ES-I3 (cell line): Measurements from ENCODE around the gene CDH13.

Source experiments
- H3K36me3 ChIP-seq: 2 replicates; pipeline ENCODE4 v1.6.1; 2013; ENCODE audit warnings: mild to moderate bottlenecking, low read length, control low read depth, moderate library complexity; ENCODE audit not compliant: insufficient read depth
- H3K4me1 ChIP-seq: 2 replicates; pipeline ENCODE4 v1.6.1; 2013; ENCODE audit warnings: mild to moderate bottlenecking, control low read depth, low read length; ENCODE audit not compliant: insufficient read depth
- H3K9ac ChIP-seq: 2 replicates; pipeline ENCODE4 v1.6.1; 2013; ENCODE audit warnings: low read depth, mild to moderate bottlenecking, low read length, moderate library complexity
- H3K9me3 ChIP-seq: 2 replicates; pipeline ENCODE4 v1.6.1; 2013; ENCODE audit warnings: mild to moderate bottlenecking, low read length, moderate library complexity; ENCODE audit not compliant: control insufficient read depth, insufficient read depth

The CDH13 gene

GRCh38 chr16:82633964-82634600 lies 7.3 kb downstream of the CDH13 start:
- no peaks in the 10 kb centered on the region for H3K36me3 ChIP-seq
- H3K9me3 ChIP-seq = no peaks in the 10 kb centered on the region
- no peak overlapping the region for H3K9ac ChIP-seq
- H3K4me1 ChIP-seq = peaks cover 35% of the 10 kb centered on the region

GRCh38 chr16:82634955-82635610 lies 8.3 kb downstream of the CDH13 start:
- H3K9ac ChIP-seq = no peak overlapping the region
- H3K4me1 ChIP-seq = peaks cover 34% of the 10 kb centered on the region
- H3K9me3 ChIP-seq = no peaks in the 10 kb centered on the region
- no peaks in the 10 kb centered on the region for H3K36me3 ChIP-seq

GRCh38 chr16:82636485-82636884 lies 9.7 kb downstream of the CDH13 start:
- Histone ChIP-seq H3K9ac (no peak overlapping the region), H3K9me3 (no peaks in the 10 kb centered on the region), H3K36me3 (no peaks in the 10 kb centered on the region), H3K4me1 (peaks cover 33% of the 10 kb centered on the region; the same call in 1 of the 2 replicates)

- Histone ChIP-seq H3K36me3 (no peaks in the 10 kb centered on the region), H3K9me3 (no peaks in the 10 kb centered on the region), H3K4me1 (peaks cover 34% of the 10 kb centered on the region; the same call in 1 of the 2 replicates), H3K9ac (no peak overlapping the region)
Measured at GRCh38 chr16:82636958-82637357, 10.2 kb downstream of the CDH13 start.

- H3K9me3 ChIP-seq = no peaks in the 10 kb centered on the region
- peaks cover 42% of the 10 kb centered on the region for H3K4me1 ChIP-seq
- no peaks in the 10 kb centered on the region for H3K36me3 ChIP-seq
- no peak overlapping the region for H3K9ac ChIP-seq
Measured at GRCh38 chr16:82638095-82638798, 11.5 kb downstream of the CDH13 start.

GRCh38 chr16:82639263-82639662 lies 12.5 kb downstream of the CDH13 start:
- Histone ChIP-seq H3K36me3 (no peaks in the 10 kb centered on the region), H3K9me3 (no peaks in the 10 kb centered on the region), H3K9ac (no peak overlapping the region), H3K4me1 (peaks cover 45% of the 10 kb centered on the region)

GRCh38 chr16:82639666-82640336 lies 13.0 kb downstream of the CDH13 start:
- Histone ChIP-seq H3K9me3 (no peaks in the 10 kb centered on the region), H3K36me3 (no peaks in the 10 kb centered on the region), H3K9ac (no peak overlapping the region), H3K4me1 (peaks cover 50% of the 10 kb centered on the region)

- no peaks in the 10 kb centered on the region for H3K36me3 ChIP-seq
- H3K9ac ChIP-seq = no peak overlapping the region
- H3K4me1 ChIP-seq = peaks cover 58% of the 10 kb centered on the region
- H3K9me3 ChIP-seq = no peaks in the 10 kb centered on the region
Measured at GRCh38 chr16:82641336-82641984, 14.7 kb downstream of the CDH13 start.

GRCh38 chr16:82643136-82643535 lies 16.4 kb downstream of the CDH13 start:
- peaks cover 58% of the 10 kb centered on the region for H3K4me1 ChIP-seq

GRCh38 chr16:82643936-82644630 lies 17.3 kb downstream of the CDH13 start:
- Histone ChIP-seq H3K9me3 (no peaks in the 10 kb centered on the region), H3K9ac (peak overlapping the region; percentile 12; the same call in 1 of the 2 replicates), H3K4me1 (peaks cover 53% of the 10 kb centered on the region), H3K36me3 (no peaks in the 10 kb centered on the region)

More at GRCh38 chr16:82643136-82643535, 16.4 kb downstream of the CDH13 start:
- no peak overlapping the region for H3K9ac ChIP-seq
- H3K36me3 ChIP-seq = no peaks in the 10 kb centered on the region
- H3K9me3 ChIP-seq = no peaks in the 10 kb centered on the region

GRCh38 chr16:82646504-82646903 lies 19.7 kb downstream of the CDH13 start:
- Histone ChIP-seq H3K9me3 (no peaks in the 10 kb centered on the region), H3K4me1 (peaks cover 33% of the 10 kb centered on the region), H3K36me3 (no peaks in the 10 kb centered on the region), H3K9ac (no peak overlapping the region)

- H3K4me1 ChIP-seq = peaks cover 38% of the 10 kb centered on the region
- H3K9ac ChIP-seq = no peak overlapping the region
- H3K9me3 ChIP-seq = no peaks in the 10 kb centered on the region
- H3K36me3 ChIP-seq = no peaks in the 10 kb centered on the region
Measured at GRCh38 chr16:82649766-82650165, 23.0 kb downstream of the CDH13 start.

GRCh38 chr16:82650804-82651203 lies 24.0 kb downstream of the CDH13 start:
- H3K4me1 ChIP-seq = peaks cover 40% of the 10 kb centered on the region
- H3K9me3 ChIP-seq = no peaks in the 10 kb centered on the region

More at GRCh38 chr16:82650804-82651203, 24.0 kb downstream of the CDH13 start:
- H3K9ac ChIP-seq = no peak overlapping the region
- H3K36me3 ChIP-seq = no peaks in the 10 kb centered on the region
